DND-41 (cell line): ENCODE measurements around the gene DHCR24.

ENCODE experiments used
- ATAC-seq: fragments of 200-7000 bp; cut with Tn5 transposase; 3 replicates; pipeline ENCODE4 v1.9.1; 2021; ENCODE audit warnings: low read depth; ENCODE audit not compliant: insufficient read depth
- DNase-seq: peaks from one replicate; pipeline ENCODE4 v3.0.0-alpha.2; 2020
- H2AFZ ChIP-seq: 2 replicates; pipeline ENCODE4 v1.6.0; 2012; ENCODE audit warnings: low read depth, low read length
- H3K27ac ChIP-seq: 2 replicates; pipeline ENCODE4 v1.5.1; 2012; ENCODE audit warnings: low read length, inconsistent platforms
- H3K27me3 ChIP-seq: fragments of 200-600 bp; sonication (generic); 2 replicates; pipeline ENCODE4 v1.6.0; 2012; ENCODE audit warnings: low read length, mild to moderate bottlenecking, inconsistent platforms; ENCODE audit not compliant: insufficient read depth, poor library complexity
- H3K36me3 ChIP-seq: 2 replicates; pipeline ENCODE4 v1.5.1; 2012; ENCODE audit warnings: low read length, inconsistent platforms; ENCODE audit not compliant: insufficient read depth
- H3K4me1 ChIP-seq: 2 replicates; pipeline ENCODE4 v1.5.1; 2012; ENCODE audit warnings: mild to moderate bottlenecking, low read length; ENCODE audit not compliant: insufficient read depth
- H3K4me2 ChIP-seq: 2 replicates; pipeline ENCODE4 v1.6.0; 2012; ENCODE audit warnings: mild to moderate bottlenecking, moderate library complexity, low read length, inconsistent platforms; ENCODE audit not compliant: insufficient read depth
- H3K4me3 ChIP-seq, 2 experiments: fragments of 200-600 bp in 1 of 2; shearing (Covaris generic) in 1 of 2; 2 replicates each; pipeline ENCODE4 v1.5.1; 2012 to 2016; ENCODE audit warnings: inconsistent platforms in 2 of 2, low read length in 2 of 2, mild to moderate bottlenecking in 2 of 2, low read depth in 1 of 2, moderate library complexity in 1 of 2
- H3K79me2 ChIP-seq: 2 replicates; pipeline ENCODE4 v1.6.0; 2012; ENCODE audit warnings: low read length, inconsistent platforms; ENCODE audit not compliant: insufficient read depth
- H3K9ac ChIP-seq: 2 replicates; pipeline ENCODE4 v1.6.0; 2012; ENCODE audit warnings: low read depth, mild to moderate bottlenecking, inconsistent platforms, low read length, moderate library complexity
- H3K9me3 ChIP-seq: 2 replicates; pipeline ENCODE4 v1.5.1; 2012; ENCODE audit warnings: low read length, moderate library complexity, mild to moderate bottlenecking, inconsistent platforms; ENCODE audit not compliant: insufficient read depth, severe bottlenecking
- H4K20me1 ChIP-seq: 2 replicates; pipeline ENCODE4 v1.6.0; 2012; ENCODE audit warnings: low read length; ENCODE audit not compliant: insufficient read depth
- EZH2 ChIP-seq: IDR thresholded peaks from 3 replicates; pipeline ENCODE4 v1.6.1; 2012; ENCODE audit warnings: borderline replicate concordance, low read depth, mild to moderate bottlenecking, moderate library complexity, low read length, inconsistent platforms; ENCODE audit not compliant: severe bottlenecking
- TF ChIP-seq, protein P1 (sequence below): IDR thresholded peaks from 2 replicates; pipeline ENCODE4 v1.5.1; 2012; ENCODE audit warnings: borderline replicate concordance, low read length, moderate library complexity, mild to moderate bottlenecking; ENCODE audit not compliant: poor library complexity, severe bottlenecking; ENCODE audit errors: extremely low read depth

DHCR24 gene

DNA sequence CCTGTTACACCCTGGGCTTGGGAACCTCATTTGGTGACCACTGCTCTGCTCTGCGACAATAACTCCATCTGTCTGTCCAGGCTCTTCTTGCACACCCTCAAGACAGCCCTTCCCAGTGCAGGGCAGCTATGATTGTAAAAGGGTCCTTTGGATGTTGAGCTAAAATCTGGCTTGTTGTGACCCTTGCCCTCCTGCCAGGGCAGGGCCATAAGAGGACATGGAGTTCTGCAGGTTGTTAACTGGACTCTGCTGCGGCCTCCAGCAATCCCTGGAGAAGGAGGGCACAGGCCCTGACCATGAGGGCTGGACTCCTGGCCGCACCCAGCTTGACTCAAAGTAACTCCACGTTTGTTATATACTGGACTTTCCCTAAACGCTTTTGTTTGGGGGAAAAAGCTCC lies 41.2 kb downstream of the DHCR24 start:
- ATAC-seq = no peak
- Histone ChIP-seq H3K4me3 (no peak overlapping the region), H3K9me3 (no peaks in the 10 kb centered on the region), H2AFZ (no peak overlapping the region), H3K4me1 (no peaks in the 10 kb centered on the region), H3K79me2 (no peaks in the 10 kb centered on the region), H3K27ac (no peak overlapping the region), H3K36me3 (peaks cover 42% of the 10 kb centered on the region), H3K4me2 (no peak overlapping the region), H3K9ac (no peak overlapping the region), H3K27me3 (no peaks in the 10 kb centered on the region), H4K20me1 (peaks cover 6% of the 10 kb centered on the region; the same call in 1 of the 2 replicates)
- no peak for TF ChIP-seq EZH2
- TF ChIP-seq, protein P1, sequence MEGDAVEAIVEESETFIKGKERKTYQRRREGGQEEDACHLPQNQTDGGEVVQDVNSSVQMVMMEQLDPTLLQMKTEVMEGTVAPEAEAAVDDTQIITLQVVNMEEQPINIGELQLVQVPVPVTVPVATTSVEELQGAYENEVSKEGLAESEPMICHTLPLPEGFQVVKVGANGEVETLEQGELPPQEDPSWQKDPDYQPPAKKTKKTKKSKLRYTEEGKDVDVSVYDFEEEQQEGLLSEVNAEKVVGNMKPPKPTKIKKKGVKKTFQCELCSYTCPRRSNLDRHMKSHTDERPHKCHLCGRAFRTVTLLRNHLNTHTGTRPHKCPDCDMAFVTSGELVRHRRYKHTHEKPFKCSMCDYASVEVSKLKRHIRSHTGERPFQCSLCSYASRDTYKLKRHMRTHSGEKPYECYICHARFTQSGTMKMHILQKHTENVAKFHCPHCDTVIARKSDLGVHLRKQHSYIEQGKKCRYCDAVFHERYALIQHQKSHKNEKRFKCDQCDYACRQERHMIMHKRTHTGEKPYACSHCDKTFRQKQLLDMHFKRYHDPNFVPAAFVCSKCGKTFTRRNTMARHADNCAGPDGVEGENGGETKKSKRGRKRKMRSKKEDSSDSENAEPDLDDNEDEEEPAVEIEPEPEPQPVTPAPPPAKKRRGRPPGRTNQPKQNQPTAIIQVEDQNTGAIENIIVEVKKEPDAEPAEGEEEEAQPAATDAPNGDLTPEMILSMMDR = no peak
- DNase-seq = no peak

DNA sequence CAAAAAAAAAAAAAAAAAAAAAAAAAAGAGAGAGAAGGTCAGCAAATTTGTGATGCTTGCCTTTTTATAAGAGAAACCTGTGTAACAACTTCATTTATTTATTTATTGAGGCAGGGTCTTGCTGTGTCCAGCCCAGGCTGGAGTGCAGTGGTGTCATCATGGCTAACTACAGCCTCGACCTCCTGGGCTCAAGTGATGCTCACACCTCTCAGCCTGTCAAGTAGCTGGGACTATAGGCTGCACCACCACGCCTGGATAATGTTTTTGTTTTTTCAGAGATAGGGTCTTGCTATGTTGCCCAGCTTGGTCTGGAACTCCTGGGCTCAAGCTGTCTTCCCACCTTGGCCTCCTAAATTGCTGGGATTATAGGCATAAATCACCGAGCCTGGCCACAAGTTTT lies 42.4 kb downstream of the DHCR24 start:
- Histone ChIP-seq H3K36me3 (peaks cover 30% of the 10 kb centered on the region), H3K79me2 (no peaks in the 10 kb centered on the region), H3K9me3 (no peaks in the 10 kb centered on the region), H3K4me1 (no peaks in the 10 kb centered on the region), H3K4me2 (no peak overlapping the region), H3K4me3 (no peak overlapping the region), H3K27me3 (no peaks in the 10 kb centered on the region), H3K27ac (no peak overlapping the region), H3K9ac (no peak overlapping the region), H2AFZ (no peak overlapping the region), H4K20me1 (no peaks in the 10 kb centered on the region; the same call in 1 of the 2 replicates)
- ATAC-seq = no peak
- no peak for DNase-seq
- no peak for TF ChIP-seq EZH2
- TF ChIP-seq, protein P1 = no peak

DNA sequence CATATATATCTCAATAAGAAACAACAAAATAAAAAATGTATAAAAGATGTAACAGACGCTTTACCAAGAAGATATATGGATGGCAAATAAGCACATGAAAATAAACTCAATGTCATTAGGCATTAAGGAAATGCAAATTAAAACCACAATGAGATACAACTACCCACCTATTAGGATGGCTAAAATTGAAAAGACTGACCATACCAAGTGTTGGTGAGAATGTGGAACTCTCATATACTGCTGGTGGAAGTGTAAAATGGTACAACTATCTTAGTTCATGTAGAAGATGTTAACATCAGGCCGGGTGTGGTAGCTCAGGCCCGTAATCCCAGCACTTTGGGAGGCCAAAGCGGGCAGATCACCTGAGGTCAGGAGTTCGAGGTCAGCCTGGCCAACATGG lies 43.5 kb downstream of the DHCR24 start:
- H3K4me1 ChIP-seq = no peaks in the 10 kb centered on the region
- no peak for ATAC-seq
- no peaks in the 10 kb centered on the region for H3K9me3 ChIP-seq
- no peak overlapping the region for H3K9ac ChIP-seq
- H3K4me2 ChIP-seq = no peak overlapping the region
- H4K20me1 ChIP-seq = no peaks in the 10 kb centered on the region; the same call in 1 of the 2 replicates
- no peak overlapping the region for H3K4me3 ChIP-seq
- no peaks in the 10 kb centered on the region for H3K79me2 ChIP-seq
- no peak overlapping the region for H2AFZ ChIP-seq
- no peak for TF ChIP-seq EZH2
- TF ChIP-seq, protein P1 = no peak
- H3K27me3 ChIP-seq = no peaks in the 10 kb centered on the region
- peaks cover 19% of the 10 kb centered on the region for H3K36me3 ChIP-seq
- H3K27ac ChIP-seq = no peak overlapping the region
- no peak for DNase-seq

DNA sequence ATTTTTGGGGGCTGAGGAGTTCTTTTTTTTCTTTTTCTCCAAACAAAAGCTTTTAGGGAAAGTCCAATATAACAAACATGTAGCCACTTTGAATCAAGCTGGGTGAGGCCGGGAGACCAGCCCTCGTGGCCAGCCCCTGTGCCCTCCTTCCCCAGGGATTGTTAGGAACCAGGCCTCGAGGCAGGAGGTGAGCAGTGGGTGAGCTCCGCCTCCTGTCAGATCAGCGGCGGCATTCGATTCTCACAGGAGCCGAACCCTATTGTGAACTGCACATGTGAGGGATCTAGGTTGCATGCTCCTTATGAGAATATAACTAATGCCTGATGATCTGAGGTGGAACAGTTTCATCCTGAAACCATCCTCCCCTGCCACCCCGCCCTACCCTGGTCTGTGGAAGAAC lies 44.0 kb downstream of the DHCR24 start:
- no peaks in the 10 kb centered on the region for H3K79me2 ChIP-seq
- H3K9ac ChIP-seq = no peak overlapping the region
- H3K4me1 ChIP-seq = no peaks in the 10 kb centered on the region
- no peak overlapping the region for H3K4me3 ChIP-seq
- no peaks in the 10 kb centered on the region for H3K27me3 ChIP-seq
- no peak overlapping the region for H3K4me2 ChIP-seq
- no peaks in the 10 kb centered on the region for H3K9me3 ChIP-seq
- H3K27ac ChIP-seq = no peak overlapping the region
- ATAC-seq (no peak), DNase-seq (no peak)
- no peaks in the 10 kb centered on the region; the same call in 1 of the 2 replicates for H4K20me1 ChIP-seq
- no peak for TF ChIP-seq EZH2
- TF ChIP-seq, protein P1 = no peak
- peaks cover 14% of the 10 kb centered on the region for H3K36me3 ChIP-seq
- H2AFZ ChIP-seq = no peak overlapping the region
